ENCODE results near the gene RFX1.
A peak's percentile ranks its signal among the peaks of the same experiment; 100 is the strongest.
"Not testable (repeated sequence)": the region's sequence is repeated elsewhere in the genome, so short reads cannot be mapped to it uniquely, and the experiment has no call there.

RFX1 gene

DNA sequence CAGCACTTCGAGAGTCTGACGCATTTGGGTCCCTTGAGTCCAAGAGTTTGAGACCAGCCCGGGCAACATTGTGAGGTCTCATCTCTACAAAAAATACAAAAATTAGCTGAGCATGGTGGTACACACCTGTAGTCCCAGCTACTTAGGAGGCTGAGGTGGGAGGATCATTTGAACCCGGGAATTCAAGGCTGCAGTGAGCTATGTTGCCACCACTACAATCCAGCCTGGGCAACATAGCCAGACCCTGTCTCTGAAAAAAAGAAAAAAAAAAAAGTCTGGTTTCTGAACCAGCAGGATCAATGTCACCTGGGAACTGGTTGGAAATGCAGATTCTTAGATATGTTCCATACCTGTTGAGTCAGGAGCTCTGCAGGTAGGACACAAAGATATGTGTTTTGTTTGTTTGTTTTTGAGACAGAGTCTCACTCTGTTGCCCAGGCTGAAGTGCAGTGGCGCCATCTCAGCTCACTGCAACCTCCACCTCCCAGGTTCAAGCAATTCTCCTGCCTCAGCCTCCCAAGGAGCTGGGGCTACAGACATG lies 20.6 kb upstream of the RFX1 start:
- DNase-seq = not testable (repeated sequence)

DNA sequence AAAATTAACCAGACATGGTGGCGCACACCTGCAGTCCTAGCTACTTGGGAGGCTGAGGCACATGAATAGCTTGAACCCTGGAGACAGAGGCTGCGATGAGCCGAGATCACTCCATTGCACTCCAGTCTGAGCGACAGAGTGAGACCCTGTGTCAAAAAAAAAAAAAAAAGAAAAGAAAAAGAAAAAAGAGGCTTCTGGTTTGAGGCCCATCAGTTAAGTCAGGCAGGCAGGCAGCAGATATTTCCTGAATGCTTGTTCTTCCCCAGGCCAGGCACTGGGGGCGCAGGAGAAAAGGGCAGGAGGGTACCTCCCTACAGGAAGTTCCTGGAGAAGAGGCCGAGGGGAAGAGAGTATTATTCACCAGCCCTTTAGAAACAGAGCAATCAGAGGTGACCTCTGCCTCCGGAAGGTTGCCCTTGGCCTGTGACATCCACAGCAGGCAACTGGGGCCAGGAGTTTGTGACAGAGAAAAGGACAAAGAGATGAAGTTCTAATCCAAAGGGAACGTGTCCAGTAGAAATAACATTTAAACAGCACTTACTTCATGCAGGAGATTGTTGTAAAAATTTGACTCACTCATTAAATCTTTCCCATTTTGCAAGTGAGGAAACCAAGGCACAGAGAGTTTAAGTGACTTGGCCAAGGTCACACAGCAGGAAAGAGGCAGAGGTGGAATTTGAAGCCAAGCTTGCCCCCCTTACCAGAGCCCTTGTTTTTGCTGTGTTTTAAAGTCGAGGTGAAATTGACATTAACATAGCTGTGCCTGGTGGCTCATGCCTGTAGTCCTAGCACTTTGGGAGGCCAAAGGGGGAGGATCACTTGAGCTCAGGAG lies 17.5 kb upstream of the RFX1 start:
- no peak for DNase-seq

DNA sequence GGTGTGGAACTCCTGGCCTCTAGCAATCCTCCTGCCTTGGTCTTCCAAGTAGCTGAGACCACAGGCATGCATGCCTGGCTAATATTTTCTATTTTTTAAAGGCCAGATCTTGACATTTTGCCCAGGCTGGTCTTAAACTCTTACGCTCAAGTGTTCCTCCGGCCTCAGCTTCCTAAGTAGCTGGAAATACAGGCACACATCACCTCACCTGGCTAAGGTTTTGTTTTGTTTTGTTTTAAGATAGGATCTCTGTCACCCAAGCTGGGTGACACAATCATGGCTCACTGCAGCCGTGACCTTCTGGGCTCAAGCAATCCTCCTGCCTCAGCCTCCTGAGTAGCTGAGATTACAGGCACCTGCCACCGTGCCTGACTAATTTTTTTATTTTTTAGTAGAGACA lies 16.3 kb upstream of the RFX1 start:
- DNase-seq = no peak

- no peak for DNase-seq
These were observed 15.4 kb upstream of the RFX1 start for GRCh38 chr19:14021474-14021873.

DNA sequence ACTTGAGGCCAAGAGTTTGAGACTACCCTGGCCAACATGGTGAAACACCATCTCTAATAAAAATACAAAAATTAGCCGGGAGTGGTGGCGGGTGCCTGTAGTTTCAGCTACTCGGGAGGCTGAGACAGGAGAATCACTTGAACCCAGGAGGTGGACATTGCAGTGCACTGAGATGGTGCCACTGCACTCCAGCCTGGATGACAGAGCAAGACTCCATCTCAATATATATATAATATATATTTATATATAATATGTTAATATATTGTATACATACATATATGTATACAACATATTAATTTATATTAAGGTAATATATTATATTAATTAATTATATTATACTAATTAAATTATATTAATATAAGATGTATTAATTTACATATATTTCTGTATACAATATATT lies 13.6 kb upstream of the RFX1 start:
- DNase-seq = not testable (repeated sequence)

GRCh38 chr19:14019100-14019499 lies 13.0 kb upstream of the RFX1 start:
- no peak for DNase-seq

DNA sequence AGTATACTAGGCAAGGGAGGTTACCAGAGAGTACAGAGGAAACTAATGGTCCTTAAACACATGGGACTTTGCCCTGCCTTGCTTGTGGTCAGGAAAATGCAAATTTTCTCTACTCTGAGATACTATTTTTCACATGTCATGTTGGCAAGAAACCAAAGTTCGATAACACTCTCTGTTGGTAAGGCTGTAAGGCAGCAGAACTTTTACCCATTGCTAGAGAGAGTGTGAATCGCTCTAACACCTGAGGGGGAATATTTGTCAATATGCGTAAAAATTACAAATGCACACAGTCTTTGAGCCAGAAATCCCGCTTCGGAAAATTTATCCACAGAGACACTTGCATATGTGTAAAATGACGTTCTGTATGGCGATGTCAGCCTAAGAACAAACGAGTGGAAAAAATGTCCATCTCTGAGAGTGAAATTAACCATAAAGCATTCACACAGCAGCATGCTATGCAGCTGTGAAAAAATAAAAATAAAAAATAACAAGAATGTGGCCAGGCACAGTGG lies 9.5 kb upstream of the RFX1 start:
- DNase-seq = no peak

DNA sequence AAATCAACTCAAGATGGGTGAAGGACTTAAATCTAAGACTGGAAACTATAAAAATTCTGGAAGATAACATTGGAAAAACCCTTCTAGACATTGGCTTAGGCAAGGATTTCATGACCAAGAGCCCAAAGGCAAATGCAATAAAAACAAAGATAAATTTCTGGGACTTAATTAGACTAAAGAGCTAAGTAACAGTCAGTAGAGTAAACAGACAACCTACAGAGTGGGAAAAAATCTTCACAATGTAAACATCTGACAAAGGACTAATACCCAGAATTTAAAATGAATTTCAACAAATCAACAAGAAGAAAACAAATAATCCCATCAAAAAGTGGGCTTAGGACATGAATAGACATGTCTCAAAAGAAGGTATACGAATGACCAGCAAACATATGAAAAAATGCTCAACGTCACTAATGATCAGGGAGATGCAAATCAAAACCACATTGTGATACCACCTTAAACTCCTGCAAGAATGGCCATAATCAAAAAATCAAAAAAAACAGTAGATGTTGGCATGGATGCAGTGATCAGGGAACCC lies 6.3 kb upstream of the RFX1 start:
- DNase-seq = no peak

DNA sequence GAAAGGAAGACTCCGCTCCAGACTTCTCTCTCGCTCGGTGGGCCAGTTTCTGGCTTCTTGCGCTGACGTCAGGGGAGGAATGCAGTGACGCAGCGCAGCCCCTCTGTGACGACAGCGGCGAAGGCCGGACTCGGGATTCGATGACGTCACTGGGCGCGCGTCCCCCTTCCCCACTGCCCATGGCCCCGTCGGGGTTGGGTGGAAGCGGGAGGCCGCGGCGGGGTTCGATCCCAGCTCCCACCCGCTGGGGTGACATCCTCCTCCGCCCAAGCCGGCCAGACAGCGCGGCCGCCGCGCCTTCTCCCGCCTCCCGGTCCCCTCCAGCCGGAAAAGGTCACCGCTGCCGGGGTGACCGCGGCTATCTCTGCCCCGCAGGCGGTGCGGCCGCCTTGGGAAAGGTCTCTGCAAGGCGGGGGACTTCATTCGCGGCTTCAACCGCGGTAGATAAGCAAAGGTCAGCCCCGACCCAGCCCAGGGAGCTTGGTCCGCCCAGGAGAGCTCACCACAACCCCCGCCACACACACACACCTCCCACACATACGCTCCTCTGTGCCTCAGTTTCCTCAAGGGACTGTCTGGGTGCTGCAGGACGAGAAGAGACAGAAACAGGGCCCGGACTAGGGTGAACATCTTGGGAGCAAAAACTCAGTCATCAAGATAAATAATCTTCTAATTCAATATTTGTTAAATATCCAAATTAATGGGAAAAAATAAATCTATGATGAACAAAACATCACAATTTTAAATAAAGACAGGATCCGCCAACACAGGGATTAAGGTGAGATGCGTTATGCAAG lies 844 bp upstream of the RFX1 start:
- peak; percentile 90 for DNase-seq

DNA sequence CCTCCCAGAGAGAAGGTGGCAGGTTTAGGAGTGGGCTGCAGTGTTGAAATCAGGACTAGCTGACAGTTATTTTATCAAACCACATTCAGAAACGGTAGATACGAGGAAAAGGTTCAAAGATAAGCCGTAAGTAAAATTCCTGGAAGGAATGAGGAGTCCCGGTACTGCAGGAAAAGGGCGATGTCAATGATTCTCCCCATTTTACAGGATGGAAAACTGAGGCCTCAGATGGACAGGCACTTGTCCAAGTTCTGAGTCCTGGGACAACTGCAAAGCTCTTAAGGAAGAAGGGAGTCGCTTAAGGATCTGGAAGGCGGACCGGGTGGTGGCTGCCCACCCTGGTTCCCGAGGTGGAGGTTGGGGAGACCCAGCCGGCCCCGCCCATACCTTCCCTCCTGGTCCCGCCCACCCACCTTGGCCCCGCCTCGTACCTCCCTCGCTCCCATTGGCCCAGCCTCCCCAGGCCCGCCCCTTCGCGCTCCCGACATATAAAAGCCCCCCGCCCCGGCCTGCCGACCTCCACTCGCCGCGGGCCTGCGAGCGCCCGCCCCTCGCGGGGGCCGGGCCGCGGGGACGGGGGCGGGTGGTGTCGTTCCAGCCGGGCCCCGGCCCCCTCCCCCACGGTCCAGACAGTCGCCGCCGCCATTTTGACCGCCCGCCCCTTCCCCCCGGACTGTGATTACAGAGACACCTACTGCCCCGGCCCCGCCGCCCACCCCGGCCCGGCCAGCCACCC lies 603 bp downstream of the RFX1 start:
- DNase-seq = peak; percentile 64

DNA sequence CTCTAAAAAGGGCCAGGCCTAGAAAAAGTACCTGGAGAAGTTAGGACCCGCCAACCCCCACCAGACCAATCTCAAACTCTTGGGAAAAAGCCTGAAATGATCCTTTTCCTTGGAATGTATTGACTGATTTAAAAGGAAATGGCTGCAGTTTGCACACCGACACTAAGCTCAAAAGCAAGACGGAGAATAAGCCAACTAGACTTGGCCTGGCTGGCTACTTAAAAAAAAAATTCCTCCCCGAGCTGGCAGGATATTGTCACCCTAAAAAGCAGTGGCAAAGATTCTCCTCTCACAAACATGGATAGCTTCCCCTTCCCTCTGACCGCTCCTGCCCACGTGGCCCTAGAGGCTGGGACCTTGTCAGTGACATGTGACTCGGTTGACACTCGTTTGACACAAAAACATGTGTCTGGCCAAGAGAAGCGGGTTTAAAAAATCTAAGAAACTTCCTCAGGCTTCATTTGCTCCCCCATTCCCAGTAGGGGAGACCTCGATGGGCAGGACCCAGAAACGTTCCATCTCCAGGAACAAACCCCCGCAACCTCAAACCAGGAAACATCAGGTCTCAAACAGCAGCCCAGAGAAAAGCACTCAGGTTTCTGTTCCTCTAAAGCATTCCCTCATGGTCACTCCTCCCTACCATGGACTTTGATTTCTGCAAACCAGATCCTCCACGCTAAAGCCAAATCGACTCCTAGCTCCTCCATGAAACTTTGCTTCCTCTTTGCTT lies 1.3 kb downstream of the RFX1 start:
- no peak for DNase-seq

- DNase-seq = no peak
These were observed 2.7 kb downstream of the RFX1 start for GRCh38 chr19:14003251-14004055.

DNA sequence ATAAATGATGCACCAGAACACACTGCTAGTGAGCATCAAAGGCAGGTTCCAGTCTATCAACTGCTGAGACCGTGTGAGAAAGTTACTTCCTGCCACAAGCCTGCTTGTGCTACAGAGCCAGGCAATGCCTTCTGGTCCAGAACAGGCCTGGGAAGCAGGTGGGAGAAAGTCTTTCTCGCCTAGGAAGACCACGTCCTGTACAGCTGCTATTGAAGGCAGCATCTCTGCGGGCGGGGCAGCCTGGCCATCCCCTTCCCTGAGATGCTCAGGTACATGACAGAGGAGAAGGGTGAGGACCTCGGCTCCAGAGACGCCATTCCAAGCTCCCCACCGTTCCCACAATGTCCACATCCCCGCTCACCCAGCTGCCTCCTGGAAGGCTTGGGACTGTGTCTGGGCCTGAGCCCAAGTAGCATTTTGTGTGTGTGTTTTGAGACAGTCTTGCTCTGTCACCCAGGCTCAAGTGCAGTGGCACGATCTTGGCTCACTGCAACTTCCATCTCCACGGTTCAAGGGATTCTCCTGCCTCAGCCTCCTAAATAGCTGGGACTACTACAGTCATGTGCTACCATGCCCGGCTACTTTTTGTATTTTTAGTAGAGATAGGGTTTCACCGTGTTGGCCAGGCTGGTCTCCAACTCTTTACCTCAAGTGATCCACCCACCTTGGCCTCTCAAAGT lies 3.4 kb downstream of the RFX1 start:
- DNase-seq = no peak

DNA sequence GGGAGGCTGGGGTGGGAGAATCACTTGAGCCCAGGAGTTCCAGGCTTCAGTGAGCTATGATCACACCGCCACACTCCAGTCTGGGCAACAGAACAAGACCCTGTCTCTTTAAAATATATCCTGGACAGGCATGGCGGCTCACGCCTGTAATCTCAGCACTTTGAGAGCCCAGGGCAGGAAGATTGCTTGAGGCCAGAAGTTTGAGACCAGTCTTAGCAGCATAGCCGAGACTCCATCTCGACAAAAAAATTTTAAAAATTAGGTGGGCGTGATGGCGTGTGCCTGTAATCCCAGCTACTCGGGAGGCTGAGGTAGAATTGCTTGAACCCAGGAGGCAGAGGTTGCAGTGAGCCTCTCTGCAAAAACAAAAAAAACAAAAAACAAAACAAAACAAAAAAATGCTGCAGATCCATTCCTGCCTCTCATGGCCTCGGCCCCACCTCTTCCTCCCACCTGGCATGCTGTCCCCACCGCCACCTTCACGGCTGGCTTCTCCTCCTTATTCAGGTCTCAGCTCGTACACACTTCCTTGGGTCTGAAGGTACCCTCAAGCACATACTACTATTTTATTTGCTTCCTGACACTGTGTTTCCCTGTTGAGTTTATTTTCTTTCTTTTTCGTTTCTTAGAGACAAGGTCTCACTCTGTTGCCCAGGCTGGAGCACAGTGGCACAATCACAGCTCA lies 5.3 kb downstream of the RFX1 start:
- no peak for DNase-seq

DNA sequence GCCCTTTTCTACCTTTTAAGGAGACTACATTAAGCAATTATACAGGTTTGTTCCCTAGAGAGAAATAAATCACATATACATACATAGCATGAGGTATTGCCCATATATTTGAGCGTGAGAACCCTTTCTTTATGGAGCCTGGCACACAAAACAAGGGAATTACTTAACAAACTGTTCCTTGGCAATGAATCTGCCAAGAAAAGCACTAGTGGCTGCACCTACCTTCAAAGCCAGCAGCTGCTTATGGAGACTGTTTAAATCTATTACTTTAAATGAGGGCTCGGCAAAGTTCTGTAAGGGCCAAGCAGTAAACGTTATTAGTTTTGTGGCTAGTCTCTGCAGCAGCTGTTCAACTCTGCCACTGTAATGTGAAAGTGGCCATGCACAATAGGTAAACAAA lies 7.0 kb downstream of the RFX1 start:
- no peak for DNase-seq

DNA sequence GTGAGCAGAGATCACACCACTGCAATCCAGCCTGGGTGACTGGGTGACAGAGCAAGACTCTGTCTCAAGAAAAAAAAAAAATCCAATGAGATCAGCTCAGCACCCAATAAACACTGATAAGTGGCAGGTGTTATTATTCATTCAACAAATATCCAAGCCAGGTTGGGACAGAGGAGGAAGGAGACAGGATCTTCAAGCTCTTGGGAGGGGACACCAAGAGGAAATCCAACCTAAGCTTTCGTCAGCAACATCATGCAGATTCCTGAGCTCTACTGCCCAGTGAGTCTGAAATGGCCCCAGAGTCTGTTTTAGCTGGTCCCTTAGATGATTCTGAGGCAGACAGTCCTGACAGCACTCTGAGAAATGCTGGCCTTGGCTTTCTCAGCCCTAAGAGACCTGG lies 7.7 kb downstream of the RFX1 start:
- DNase-seq = no peak

GRCh38 chr19:13997631-13997962 lies 8.5 kb downstream of the RFX1 start:
- no peak for DNase-seq

DNA sequence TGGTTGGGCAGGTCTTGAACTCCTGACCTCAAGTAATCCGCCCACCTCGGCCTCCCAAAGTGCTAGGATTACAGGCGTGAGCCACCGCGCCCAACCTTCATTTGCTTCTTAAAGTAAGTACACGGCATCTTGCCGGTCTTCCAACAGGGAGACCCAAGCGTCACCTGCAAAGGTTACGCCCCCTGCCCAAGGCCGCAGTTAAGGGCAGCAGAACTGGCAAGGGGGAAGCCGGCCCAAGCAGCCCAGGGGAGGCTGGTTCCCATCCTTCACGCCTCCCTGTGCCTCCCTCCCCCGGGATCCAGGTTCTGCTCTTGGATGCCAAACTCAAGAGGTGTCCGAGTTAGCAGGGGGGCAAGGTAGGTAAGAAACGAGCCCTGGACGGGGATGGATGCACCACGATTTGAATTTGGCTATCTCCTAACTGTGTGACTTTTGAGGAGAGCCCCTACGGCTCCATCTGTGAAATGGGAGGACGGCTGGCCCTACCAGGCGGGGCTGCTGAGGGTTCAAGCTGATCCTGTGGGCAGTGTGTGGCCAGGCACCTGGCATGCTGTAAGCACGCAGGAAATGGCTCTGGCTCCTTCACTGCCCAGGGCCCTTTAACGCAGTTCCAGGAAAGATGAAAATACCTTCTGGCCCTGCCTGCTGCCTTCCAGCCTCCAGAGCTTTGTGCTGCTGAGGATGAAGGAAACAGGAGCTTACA lies 9.0 kb downstream of the RFX1 start:
- DNase-seq = no peak
